HS-27A (cell line): ENCODE results near the gene CADM1.
"Not testable (repeated sequence)": the region's sequence is repeated elsewhere in the genome, so short reads cannot be mapped to it uniquely, and the experiment has no call there.

Experiments
- DNase-seq: peaks from one replicate; pipeline ENCODE4 v3.0.0-alpha.2; 2012; ENCODE audit warnings: low read depth, missing footprints

The CADM1 gene

GRCh38 chr11:115476463-115477286 lies 27.5 kb downstream of the CADM1 start:
- DNase-seq: no peak

- DNase-seq: no peak
Measured at GRCh38 chr11:115475564-115475963, 28.7 kb downstream of the CADM1 start.

GRCh38 chr11:115474306-115474705 lies 29.9 kb downstream of the CADM1 start:
- not testable (repeated sequence) for DNase-seq

GRCh38 chr11:115473167-115473566 lies 31.0 kb downstream of the CADM1 start:
- DNase-seq: no peak

GRCh38 chr11:115471367-115471766 lies 32.8 kb downstream of the CADM1 start:
- no peak for DNase-seq

- DNase-seq: no peak
Measured at GRCh38 chr11:115470928-115471327, 33.3 kb downstream of the CADM1 start.

GRCh38 chr11:115469361-115469760 lies 34.9 kb downstream of the CADM1 start:
- DNase-seq: no peak

- no peak for DNase-seq
Measured at GRCh38 chr11:115466122-115466521, 38.1 kb downstream of the CADM1 start.

GRCh38 chr11:115464269-115464668 lies 39.9 kb downstream of the CADM1 start:
- no peak for DNase-seq

GRCh38 chr11:115463606-115464005 lies 40.6 kb downstream of the CADM1 start:
- DNase-seq: no peak

- no peak for DNase-seq
Measured at GRCh38 chr11:115462757-115463156, 41.5 kb downstream of the CADM1 start.

GRCh38 chr11:115462004-115462541 lies 42.1 kb downstream of the CADM1 start:
- no peak for DNase-seq

GRCh38 chr11:115460512-115460911 lies 43.7 kb downstream of the CADM1 start:
- DNase-seq: no peak

GRCh38 chr11:115459563-115459962 lies 44.7 kb downstream of the CADM1 start:
- DNase-seq: no peak

- DNase-seq: no peak
Measured at GRCh38 chr11:115458877-115459276, 45.3 kb downstream of the CADM1 start.

GRCh38 chr11:115456019-115456418 lies 48.2 kb downstream of the CADM1 start:
- DNase-seq: no peak

- no peak for DNase-seq
Measured at GRCh38 chr11:115455613-115456012, 48.6 kb downstream of the CADM1 start.

- DNase-seq: no peak
Measured at GRCh38 chr11:115454525-115454924, 49.7 kb downstream of the CADM1 start.

- no peak for DNase-seq
Measured at GRCh38 chr11:115453693-115454490, 50.3 kb downstream of the CADM1 start.

GRCh38 chr11:115452241-115452640 lies 52.0 kb downstream of the CADM1 start:
- DNase-seq: no peak

- no peak for DNase-seq
Measured at GRCh38 chr11:115450519-115450918, 53.7 kb downstream of the CADM1 start.

- no peak for DNase-seq
Measured at GRCh38 chr11:115447273-115447864, 56.8 kb downstream of the CADM1 start.

- no peak for DNase-seq
Measured at GRCh38 chr11:115446214-115446613, 58.0 kb downstream of the CADM1 start.
